Stimulated activated CD8-positive, alpha-beta memory T cell treated with anti-CD3 and anti-CD28 coated beads, Interleukin-12 subunit alpha, Interleukin-12 subunit beta, amount 100 ng/mL, for 4 hours (primary cell): ENCODE data around the gene VGLL4.
"Not testable (repeated sequence)": the region's sequence is repeated elsewhere in the genome, so short reads cannot be mapped to it uniquely, and the experiment has no call there.

Source experiments
- DNase-seq: peaks from one replicate; pipeline ENCODE4 v3.0.0-alpha.2; 2020; ENCODE audit warnings: low read depth

The VGLL4 gene

DNA sequence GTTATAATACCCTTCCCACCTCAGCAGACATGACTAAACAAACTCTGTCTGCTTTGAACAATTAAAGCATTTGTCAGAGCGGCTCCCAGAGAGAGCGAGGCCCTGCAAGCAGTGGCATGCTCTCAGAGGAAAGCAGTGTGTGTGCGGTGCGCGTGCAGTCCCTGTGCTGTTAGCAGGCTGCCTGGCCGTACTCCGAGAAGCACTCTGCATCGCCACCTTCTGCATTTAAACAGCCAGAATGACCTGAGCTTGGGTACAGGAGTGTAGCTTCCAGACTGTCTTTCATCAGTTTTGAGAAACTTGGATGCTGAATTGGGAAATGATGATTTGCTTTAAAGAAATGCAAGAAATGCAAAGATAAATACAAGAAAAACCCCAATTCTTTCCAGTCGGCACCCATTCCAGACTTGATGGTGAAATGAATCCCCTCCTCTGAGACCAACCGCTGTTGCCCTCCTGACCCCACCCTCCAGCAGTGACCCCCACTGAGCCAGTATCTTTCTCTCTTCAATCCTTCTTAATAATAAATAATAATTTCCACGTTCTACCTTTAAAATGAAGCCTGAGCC is 113.5 kb downstream of the VGLL4 start:
- no peak for DNase-seq

DNA sequence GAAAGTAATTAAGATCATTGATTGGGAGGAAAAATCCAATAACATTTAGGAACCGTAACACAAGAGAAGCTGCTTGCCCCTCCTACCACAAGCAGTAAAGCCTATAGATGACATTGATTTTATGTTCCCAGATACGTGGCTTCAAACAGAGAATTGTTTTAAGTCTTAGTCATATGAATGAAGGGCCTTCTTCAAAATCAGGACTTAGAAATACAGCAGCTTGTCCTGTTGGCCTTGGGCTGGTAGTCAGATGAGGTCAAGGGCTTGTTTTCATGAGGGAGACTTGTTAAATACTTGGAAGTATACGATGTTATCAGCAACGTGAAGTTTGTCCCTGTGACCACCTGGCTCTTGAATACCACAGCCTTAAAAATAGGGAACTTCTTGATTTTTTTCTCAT is 114.4 kb downstream of the VGLL4 start:
- no peak for DNase-seq

GRCh38 chr3:11526121-11526520 is 117.6 kb downstream of the VGLL4 start:
- DNase-seq, result not testable (repeated sequence)

DNA sequence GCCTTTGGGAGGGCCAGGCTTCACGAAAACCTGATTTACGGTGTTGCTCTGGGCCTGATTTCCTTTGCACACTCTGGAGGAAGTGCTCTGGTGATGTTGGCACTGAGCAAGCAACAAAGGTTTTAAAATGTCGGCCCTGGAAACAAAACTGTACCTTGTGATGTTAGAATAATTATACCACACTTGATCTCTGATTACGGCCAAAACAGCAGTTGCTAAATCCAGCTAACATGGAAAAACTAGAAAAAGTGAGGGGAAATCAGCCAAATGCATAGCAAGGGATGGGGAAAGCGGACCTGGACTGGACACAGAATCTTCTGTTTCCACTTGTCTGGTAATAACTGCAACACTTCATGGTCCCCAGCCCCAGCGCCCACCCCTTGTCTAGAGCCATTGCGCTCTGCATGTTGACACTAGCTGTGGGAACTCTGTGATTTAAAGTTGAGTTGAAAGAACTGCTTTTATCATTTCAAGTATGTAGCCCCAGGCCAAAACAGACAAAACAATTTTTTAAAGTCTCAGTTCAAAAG is 120.1 kb downstream of the VGLL4 start:
- DNase-seq, result no peak

DNA sequence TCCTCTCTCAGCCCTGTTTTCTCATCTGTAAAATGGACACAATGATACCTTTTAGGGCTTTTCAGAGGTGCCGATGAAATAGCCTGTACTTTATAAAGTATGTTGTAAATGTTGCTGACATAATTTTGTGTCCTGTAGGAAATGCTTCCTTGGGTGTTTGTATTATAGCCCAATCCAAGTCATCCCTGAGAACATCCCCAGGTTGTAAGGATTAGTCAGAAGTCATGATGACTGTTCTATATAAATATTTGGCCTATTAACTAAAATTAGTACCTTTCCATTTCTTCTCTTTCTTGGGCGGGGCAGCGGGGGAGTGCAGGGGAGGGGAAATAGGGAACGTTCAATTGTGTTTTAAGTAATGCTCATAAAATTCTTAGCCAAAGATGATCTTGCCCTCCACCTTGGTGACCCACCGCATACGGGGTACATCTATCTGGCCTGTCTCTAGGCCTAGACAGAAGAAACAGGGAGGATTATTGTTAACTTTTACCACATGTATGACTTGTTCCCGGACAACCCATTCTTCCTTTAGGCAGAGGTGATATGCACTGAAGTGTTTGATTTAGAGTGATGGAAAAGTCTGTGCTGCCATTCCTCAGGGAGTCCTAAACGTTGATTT is 120.7 kb downstream of the VGLL4 start:
- no peak for DNase-seq

- no peak for DNase-seq
Observed at GRCh38 chr3:11522398-11522715, 121.4 kb downstream of the VGLL4 start.

DNA sequence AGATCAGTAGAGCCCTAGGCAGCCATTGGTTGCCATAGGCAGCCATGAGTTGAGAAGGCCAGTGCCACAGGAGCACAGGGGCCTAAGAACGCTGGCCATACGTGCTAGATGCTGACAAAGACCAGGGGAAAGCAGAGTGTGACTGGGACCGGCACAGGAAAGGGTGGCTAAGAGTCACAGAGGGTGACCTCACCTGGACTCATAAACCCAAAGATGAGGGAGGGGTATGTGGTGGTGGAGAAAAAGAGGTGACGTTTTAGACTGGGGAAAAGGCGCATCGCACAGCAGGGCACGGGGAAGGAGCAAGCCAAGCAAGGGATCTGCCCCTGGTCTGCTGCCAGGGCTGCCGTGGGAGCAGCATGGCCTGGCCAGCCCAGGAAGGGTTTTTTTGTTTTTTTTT is 122.5 kb downstream of the VGLL4 start:
- DNase-seq, result no peak

DNA sequence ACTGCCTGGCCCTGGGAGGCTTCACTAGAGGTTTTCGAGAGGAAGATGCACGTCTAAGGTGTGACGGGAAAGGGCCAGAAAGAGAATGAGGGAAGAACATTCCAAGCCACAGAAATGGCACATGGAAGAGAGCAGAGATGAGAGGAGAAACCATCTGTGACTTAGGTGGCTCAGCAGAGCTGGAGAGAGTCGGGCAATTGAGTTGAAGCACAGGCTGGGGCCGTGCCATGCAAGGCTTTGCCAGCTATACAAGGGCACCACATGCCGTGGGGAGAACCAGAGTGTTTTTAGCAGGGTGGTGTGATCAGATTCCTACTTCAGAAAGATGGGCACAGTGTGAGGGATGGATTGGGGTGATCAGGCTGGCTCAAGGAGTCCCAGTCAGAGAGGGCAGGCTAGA is 126.1 kb downstream of the VGLL4 start:
- no peak for DNase-seq

- no peak for DNase-seq
Observed at GRCh38 chr3:11514191-11514821, 129.4 kb downstream of the VGLL4 start.

- DNase-seq, result no peak
Observed at GRCh38 chr3:11513817-11514135, 129.9 kb downstream of the VGLL4 start.

DNA sequence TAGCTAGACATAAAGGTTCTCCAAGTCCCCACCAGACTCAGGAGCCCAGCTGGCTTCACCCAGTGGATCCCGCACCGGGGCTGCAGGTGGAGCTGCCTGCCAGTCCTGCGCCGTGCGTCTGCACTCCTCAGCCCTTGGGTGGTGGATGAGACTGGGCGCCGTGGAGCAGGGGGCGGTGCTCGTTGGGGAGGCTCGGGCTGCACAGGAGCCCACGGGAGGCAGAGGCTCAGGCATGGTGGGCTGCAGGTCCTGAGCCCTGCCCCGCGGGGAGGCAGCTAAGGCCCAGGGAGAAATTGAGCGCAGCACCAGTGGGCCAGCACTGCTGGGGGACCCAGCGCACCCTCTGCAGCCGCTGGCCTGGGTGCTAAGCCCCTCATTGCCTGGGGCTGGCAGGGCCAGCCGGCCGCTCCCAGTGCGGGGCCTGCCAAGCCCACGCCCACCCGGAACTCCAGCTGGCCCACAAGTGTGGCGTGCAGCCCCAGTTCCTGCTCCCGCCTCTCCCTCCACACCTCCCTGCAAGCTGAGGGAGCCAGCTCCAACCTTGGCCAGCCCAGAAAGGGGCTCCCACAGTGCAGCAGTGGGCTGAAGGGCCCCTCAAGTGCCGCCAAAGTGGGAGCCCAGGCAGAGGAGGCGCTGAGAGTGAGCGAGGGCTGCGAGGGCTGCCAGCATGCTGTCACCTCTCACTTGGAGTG is 130.4 kb downstream of the VGLL4 start:
- DNase-seq, result not testable (repeated sequence)

DNA sequence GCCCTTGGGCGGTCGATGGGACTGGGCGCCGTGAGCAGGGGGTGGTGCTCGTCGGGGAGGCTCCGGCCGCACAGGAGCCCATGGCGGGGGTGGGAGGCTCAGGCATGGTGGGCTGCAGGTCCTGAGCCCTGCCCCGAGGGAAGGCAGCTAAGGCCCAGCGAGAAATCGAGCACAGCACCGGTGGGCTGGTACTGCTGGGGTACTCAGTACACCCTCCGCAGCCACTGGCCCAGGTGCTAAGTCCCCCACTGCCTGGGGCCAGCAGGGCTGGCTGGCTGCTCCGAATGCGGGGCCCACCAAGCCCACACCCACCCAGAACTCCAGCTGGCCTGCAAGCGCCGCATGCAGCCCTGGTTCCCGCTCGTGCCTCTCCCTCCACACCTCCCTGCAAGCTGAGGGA is 132.1 kb downstream of the VGLL4 start:
- not testable (repeated sequence) for DNase-seq

DNA sequence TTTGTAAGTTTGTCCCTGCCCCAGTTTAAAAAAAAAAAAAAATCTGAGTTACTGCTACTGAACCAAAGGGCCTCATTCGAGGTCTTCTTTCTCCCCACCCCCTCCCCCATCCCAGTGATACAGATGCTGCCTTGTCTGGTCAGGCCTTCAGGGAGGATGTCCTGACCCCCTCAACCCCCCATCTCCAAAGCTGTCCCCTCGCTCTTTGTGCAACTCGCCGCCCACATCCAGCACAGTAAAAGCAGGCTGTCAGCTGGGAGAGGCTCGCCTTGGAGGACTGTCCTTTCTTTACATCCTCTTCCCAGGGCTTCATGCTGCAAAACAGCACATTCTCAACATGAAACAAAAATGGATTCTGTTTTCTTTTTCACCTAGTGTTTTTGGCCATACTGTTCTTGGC is 133.4 kb downstream of the VGLL4 start:
- DNase-seq, result no peak

- DNase-seq, result no peak
Observed at GRCh38 chr3:11510001-11510340, 133.7 kb downstream of the VGLL4 start.

DNA sequence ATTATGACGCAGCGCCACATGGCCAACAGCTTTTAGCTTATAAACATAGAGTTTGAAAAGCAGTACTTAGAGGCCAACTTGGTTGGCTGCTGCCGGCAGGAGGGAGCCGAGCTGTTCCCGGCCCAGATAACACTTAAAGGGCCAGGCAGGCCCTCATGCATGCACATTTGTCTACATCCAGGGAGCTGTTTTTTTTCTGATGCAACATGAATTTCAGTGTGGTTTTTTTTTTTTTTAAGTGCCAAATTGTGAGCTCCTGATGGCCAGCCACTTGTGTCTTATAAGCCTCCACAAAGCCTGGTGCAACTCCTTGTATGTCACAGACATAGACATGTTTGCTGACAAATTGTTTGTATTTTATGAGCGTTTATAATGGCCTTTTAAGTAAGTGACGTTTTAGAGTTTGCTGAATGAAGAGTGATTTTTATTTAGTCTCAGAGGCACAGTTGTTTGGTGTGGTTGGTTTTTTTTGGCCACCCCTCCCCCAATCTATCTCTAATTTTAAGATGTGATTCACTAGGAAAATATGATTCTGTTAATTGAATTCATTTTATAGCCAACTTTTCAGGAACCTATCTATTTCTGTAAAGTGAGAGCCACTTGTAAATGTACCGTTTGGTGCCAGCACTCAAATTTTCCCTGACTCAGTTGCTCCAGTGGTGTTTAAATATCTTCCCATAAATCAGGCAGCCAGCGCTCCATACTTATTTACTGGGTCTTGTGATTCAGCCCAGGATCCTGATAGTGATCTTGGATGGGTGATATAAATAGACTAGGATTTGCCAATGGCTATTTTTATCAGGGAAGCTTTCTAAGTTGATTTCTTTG is 134.3 kb downstream of the VGLL4 start:
- DNase-seq, result no peak

- no peak for DNase-seq
Observed at GRCh38 chr3:11508346-11509172, 135.2 kb downstream of the VGLL4 start.

DNA sequence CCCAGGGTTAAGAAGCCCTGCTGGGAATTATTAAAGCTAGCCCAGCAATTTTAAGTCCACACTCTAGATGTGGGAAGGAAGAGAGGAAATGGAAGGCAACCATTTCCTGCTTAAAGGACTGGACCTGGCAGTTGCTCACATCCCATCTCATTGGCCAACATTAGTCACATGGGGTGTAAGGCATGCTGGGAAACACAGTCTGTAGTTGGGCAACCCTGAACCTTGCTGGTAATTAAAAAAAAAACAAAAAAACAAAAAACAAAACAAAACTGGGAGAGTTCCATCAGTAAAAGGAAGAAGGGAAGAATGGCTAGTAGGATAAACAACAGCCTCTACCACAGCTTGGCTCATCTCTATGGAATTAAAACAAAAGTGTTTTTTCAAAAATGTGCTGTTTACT is 136.0 kb downstream of the VGLL4 start:
- DNase-seq, result no peak
